Activated CD4-positive, alpha-beta T cell treated with anti-CD3 and anti-CD28 coated beads, Interleukin-2, Interleukin-4, amounts not matched to agents 100 ng/mL and 50 ng/mL, durations not matched to agents 16 hours and 8 hours (primary cell): ENCODE results near the gene IRF5.

Source experiments
- DNase-seq: peaks from one replicate; pipeline ENCODE4 v3.0.0-alpha.2; 2020; ENCODE audit warnings: low spot score

The IRF5 gene

GRCh38 chr7:128919881-128920799 lies 17.6 kb upstream of the IRF5 start:
- DNase-seq, result no peak

- no peak for DNase-seq
These were observed 16.7 kb upstream of the IRF5 start for GRCh38 chr7:128920913-128921582.

- DNase-seq, result no peak
These were observed 15.8 kb upstream of the IRF5 start for GRCh38 chr7:128921866-128922440.

GRCh38 chr7:128922496-128923410 lies 15.0 kb upstream of the IRF5 start:
- no peak for DNase-seq

GRCh38 chr7:128923411-128923800 lies 14.3 kb upstream of the IRF5 start:
- no peak for DNase-seq

GRCh38 chr7:128924707-128925588 lies 12.8 kb upstream of the IRF5 start:
- DNase-seq, result no peak

- no peak for DNase-seq
These were observed 9.4 kb upstream of the IRF5 start for GRCh38 chr7:128928159-128928813.

GRCh38 chr7:128928882-128929788 lies 8.6 kb upstream of the IRF5 start:
- no peak for DNase-seq

GRCh38 chr7:128931190-128931798 lies 6.4 kb upstream of the IRF5 start:
- no peak for DNase-seq

- DNase-seq, result no peak
These were observed 5.5 kb upstream of the IRF5 start for GRCh38 chr7:128931965-128932861.

- no peak for DNase-seq
These were observed 4.9 kb upstream of the IRF5 start for GRCh38 chr7:128932862-128933179.

- DNase-seq, result peak; percentile 74
These were observed 4.4 kb upstream of the IRF5 start for GRCh38 chr7:128933180-128933891.

- no peak for DNase-seq
These were observed 3.1 kb upstream of the IRF5 start for GRCh38 chr7:128934361-128935341.

- DNase-seq, result no peak
These were observed 2.4 kb upstream of the IRF5 start for GRCh38 chr7:128935342-128935730.

- no peak for DNase-seq
These were observed 929 bp upstream of the IRF5 start for GRCh38 chr7:128936798-128937197.

GRCh38 chr7:128937271-128937646 lies 468 bp upstream of the IRF5 start:
- no peak for DNase-seq
